IMR-90 (cell line): ENCODE measurements around the gene FRAS1.

Source experiments
- CEBPB ChIP-seq: IDR thresholded peaks from 2 replicates; pipeline ENCODE4 v1.6.1; 2012; ENCODE audit warnings: low read depth, low read length, improper control_type of control experiment
- CHD1 ChIP-seq: IDR thresholded peaks from 2 replicates; pipeline ENCODE4 v1.6.1; 2012; ENCODE audit warnings: low read depth, low read length, improper control_type of control experiment
- FOS ChIP-seq: fragments of 150-350 bp; IDR thresholded peaks from 2 replicates; pipeline ENCODE4 v1.6.1; 2016; ENCODE audit warnings: low read depth, low read length
- POLR2A ChIP-seq: IDR thresholded peaks from 2 replicates; pipeline ENCODE4 v1.6.1; 2012; ENCODE audit warnings: mild to moderate bottlenecking, low read depth, low read length
- RFX5 ChIP-seq: IDR thresholded peaks from 2 replicates; pipeline ENCODE4 v1.8.0; 2012; ENCODE audit warnings: low read depth, mild to moderate bottlenecking, low read length, moderate library complexity
- TF ChIP-seq, protein P1 (sequence below): conservative IDR thresholded peaks from 2 replicates; pipeline ENCODE4 v1.5.1; 2012; ENCODE audit warnings: mild to moderate bottlenecking, low read depth, low read length, improper control_type of control experiment

- TF ChIP-seq, protein P1, sequence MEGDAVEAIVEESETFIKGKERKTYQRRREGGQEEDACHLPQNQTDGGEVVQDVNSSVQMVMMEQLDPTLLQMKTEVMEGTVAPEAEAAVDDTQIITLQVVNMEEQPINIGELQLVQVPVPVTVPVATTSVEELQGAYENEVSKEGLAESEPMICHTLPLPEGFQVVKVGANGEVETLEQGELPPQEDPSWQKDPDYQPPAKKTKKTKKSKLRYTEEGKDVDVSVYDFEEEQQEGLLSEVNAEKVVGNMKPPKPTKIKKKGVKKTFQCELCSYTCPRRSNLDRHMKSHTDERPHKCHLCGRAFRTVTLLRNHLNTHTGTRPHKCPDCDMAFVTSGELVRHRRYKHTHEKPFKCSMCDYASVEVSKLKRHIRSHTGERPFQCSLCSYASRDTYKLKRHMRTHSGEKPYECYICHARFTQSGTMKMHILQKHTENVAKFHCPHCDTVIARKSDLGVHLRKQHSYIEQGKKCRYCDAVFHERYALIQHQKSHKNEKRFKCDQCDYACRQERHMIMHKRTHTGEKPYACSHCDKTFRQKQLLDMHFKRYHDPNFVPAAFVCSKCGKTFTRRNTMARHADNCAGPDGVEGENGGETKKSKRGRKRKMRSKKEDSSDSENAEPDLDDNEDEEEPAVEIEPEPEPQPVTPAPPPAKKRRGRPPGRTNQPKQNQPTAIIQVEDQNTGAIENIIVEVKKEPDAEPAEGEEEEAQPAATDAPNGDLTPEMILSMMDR, result no peak
- TF ChIP-seq POLR2A, result no peak
- no peak for TF ChIP-seq FOS
- no peak for TF ChIP-seq RFX5
- TF ChIP-seq CHD1, result no peak
- TF ChIP-seq CEBPB, result no peak
Observed at GRCh38 chr4:78081541-78081940, 24.4 kb downstream of the FRAS1 start.
